ENCODE data around the gene GALR3.

GALR3 gene

DNA sequence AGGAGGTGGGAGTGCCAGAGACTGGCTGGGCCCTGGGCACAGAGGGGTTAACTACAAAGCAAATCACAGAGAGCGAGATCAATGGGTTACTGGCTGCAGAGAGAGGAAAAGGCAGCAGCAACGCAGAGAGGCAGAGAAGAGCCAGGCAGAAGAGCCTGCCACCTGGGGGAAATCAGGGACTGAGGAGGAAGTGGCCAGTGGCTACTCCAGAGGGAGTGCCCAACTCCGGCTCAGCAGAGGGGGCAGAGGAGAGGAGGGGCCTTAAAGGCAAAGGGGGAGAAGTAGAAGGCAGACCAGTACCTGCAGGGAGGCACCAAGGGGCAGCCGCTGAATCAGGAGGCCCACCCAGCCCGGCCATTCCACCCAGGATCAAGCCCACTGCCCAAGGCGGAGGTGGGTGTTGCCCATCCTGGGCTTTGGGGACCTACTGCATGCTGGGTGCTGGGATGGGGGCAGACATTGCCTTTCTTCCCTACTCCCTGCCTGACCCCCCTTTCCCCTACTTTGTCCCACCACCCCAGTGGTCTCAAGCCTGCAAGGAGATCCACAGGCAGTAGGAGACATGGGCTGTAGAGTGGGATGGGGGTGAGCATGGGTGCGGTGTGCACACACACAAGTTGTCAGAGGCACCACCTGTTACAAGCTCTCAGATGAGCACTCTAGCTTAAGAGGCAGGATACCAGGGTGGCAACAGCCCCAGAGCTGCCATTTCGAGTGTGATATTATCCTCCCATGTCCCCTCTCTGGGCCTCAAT, 926 bp upstream of the GALR3 start:
- DNase-seq (ENCODE audit: low spot score), result no peak

GRCh38 chr22:37824674-37825641, 1.8 kb downstream of the GALR3 start:
- no peak for DNase-seq (ENCODE audit: low spot score)

GRCh38 chr22:37827056-37827455, 3.9 kb downstream of the GALR3 start:
- no peak for DNase-seq (ENCODE audit: low spot score)

DNA sequence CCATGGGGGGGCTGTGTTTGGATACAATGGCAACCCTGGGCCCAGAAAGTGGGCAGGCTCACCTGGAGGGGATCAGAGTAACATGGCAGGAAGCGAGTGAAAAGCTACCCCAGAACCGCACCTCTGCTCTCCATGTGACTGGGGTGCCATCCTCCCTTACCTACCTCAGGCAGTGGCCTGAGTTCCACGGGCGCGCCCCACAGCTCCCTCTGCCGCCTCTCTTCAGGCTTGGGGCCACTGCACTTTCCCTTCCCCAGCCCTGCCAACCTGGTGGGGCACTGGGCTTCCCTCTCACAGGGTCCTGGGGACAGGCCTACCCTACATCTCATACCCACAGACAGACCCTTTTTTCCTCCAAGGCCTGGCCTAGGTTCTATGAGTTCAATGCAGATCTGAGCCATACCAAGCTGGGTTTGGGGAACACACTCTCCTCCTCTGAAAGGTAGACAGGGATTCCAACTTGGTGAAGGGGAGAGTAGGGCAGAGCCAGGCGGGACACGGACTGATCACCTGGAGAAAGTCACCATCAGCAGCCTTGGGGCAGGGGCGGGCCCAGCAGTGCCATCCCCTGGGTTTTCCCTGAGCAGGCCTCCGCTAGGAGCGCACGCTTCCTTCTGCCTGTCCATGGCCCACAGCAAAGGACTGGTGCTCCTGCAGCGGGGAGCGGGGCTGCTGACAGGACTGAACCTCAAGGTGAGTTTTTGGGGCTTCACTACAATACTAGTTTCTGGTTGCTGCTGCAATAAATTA, 7.1 kb downstream of the GALR3 start:
- no peak for DNase-seq (ENCODE audit: low spot score)

GRCh38 chr22:37831472-37831871, 8.3 kb downstream of the GALR3 start:
- no peak for DNase-seq (ENCODE audit: low spot score)

DNA sequence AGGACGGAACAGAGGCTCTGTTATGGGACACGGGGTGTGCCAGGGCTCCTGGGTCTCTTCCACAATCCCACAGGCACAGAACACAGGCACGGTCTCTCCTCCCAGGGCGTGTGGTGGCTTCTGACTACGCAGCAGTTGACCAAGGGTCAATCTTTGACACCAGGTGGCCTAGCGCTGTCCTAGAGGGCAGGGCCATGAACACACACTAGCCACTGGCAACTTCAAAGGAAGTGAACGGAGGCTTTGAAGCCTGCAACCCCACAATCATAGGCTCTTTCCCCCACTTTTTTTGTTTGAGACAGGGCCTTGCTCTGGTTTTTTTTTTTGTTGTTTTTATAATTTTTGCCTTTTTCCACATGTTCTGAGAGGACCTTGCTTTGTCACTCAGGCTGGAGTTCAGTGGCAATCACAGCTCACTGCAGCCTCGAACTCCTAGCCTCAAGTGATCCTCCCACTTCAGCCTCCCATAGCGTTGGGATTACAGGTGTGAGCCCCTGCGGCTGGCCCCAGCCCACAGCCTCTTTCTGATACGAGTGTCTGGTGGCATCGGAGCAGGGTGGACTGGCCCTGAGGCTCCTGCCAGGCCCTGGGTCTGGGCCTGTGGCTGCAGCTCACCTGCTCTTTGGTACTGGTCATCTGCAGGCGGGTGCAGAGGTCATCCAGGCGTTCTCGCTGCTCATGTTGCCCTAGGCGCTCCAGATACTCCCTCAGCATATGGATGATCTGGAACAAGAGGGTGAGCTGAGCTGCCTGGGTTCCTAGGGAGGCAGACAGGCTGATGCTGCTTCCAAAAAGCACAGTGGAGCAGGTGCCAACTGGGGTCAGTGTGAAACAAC, 9.1 kb downstream of the GALR3 start:
- no peak for DNase-seq (ENCODE audit: low spot score)

- DNase-seq (ENCODE audit: low spot score), result no peak
Observed at GRCh38 chr22:37842015-37842793, 19.0 kb downstream of the GALR3 start.

DNA sequence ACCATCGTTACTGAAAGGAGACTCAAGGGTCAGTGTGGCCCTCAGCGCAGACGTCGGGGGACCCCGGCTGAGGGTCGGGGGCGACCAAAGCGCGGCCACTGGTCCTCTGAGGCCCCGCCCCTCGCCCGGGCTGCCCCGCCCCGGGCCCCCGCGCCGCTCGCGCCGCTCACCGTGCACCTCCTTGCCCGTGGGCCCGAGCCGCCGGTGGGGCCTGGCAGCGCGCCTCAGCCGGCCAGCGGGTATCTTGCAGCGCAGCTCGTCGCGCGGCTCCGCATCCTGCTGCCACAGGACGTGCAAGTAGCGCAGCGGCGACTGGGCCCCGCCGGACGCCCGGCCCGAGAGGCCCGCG, 20.5 kb downstream of the GALR3 start:
- DNase-seq (ENCODE audit: low spot score), result no peak

GRCh38 chr22:37844904-37845329, 21.7 kb downstream of the GALR3 start:
- DNase-seq (ENCODE audit: low spot score), result no peak

- DNase-seq (ENCODE audit: low spot score), result no peak
Observed at GRCh38 chr22:37846433-37846832, 23.3 kb downstream of the GALR3 start.

DNA sequence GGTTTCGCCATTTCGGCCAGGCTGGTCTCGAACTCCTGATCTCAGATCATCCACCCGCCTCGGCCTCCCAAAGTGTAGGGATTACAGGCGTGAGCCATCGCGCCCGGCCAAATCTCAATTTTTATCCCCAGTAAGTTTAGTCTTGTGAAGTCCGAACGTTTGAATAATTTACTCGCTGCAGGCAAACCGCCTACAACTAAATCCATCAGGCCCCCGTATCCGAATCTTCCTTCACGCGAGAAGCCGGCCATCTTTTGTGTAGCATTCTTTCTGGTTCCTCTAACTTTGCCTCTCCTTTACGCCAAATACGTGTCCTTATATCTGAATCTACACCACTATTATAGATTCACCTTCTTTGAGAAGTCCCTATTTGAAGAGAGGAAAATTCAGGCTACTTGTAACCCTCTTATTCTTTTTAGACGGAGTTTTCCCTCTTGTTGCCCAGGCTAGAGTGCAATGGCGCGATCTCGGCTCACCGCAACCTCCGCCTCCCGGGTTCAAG, 25.5 kb downstream of the GALR3 start:
- DNase-seq (ENCODE audit: low spot score), result peak; percentile 31

- DNase-seq (ENCODE audit: low spot score), result peak; percentile 91
Observed at GRCh38 chr22:37849089-37849751, 26.0 kb downstream of the GALR3 start, which contains the start of gene EIF3L. Gene EIF3L, plus strand, starts transcription at chr22:37849419. Its CDS starts 31 bp downstream, at chr22:37849450.

DNA sequence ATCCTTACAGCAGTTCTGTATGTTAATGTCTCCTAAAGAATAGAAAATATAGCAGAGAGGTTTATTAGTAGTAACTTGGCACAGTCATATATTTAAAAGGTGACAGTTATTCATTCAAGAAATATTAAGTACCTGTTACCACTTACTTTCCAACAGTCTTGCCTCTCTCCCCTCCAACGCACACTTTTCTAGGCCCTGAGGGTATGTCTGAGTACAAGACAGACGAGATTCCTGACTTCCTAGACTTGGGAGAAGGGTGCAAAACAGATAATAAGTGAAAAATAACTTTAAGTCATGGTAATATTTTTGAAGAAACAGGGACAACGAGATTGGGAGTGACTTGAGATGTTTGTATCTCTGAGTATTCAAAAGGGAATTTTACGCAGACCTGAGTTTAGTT, 27.6 kb downstream of the GALR3 start:
- DNase-seq (ENCODE audit: low spot score), result no peak

GRCh38 chr22:37852418-37852817, 29.2 kb downstream of the GALR3 start:
- DNase-seq (ENCODE audit: low spot score), result no peak

GRCh38 chr22:37854946-37855345, 31.8 kb downstream of the GALR3 start:
- no peak for DNase-seq (ENCODE audit: low spot score)

- no peak for DNase-seq (ENCODE audit: low spot score)
Observed at GRCh38 chr22:37855462-37855861, 32.3 kb downstream of the GALR3 start.

- no peak for DNase-seq (ENCODE audit: low spot score)
Observed at GRCh38 chr22:37860796-37861421, 37.7 kb downstream of the GALR3 start.

GRCh38 chr22:37862570-37863325, 39.6 kb downstream of the GALR3 start:
- no peak for DNase-seq (ENCODE audit: low spot score)

GRCh38 chr22:37865510-37865909, 42.3 kb downstream of the GALR3 start:
- DNase-seq (ENCODE audit: low spot score), result no peak
